HK-2 (cell line): ENCODE data around the gene STPG1.
A peak's percentile ranks its signal among the peaks of the same experiment; 100 is the strongest.

Source experiments
- DNase-seq: peaks from one replicate; pipeline ENCODE4 v3.0.0-alpha.2; 2018; ENCODE audit not compliant: unreplicated experiment

Gene STPG1

DNA sequence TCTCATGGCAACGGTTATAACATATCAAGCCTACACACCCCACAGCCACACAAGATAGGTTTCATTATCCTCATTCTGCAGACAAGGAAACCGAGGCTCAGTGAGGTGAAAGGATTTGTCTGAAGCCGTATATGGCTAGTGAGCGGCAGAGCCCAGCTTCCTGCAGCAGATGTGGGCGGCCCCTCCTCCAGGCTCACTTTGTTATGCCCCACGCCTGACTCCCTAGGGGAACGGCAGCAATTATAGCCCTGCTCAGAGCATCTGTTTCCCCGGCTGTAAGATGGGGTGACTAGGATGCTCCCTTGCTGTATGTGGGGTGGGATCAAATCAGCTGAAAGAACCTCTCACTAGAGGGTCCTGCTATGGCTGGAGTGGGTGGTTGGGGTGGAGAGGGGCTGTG lies 72.3 kb downstream of the STPG1 start:
- no peak for DNase-seq

DNA sequence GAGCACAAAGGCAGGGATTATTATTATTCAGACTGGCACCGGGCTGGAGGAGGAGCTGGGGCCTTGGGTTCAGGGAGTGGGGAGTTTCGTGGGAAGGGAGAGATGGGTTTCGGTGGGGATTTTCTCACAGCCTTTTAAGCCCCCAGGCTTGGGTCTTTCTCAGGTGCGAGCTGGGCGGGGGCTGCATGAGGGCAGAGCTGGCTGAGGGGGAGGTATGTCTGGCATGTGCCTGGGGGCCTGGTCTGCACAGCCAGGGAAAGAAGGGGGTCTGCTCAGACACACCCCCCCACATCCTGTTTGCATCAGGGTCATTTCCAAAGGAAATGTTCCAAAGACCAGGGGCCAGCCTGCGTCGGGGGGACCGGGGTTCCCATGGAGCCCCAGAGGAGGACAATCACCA lies 72.8 kb downstream of the STPG1 start:
- no peak for DNase-seq

DNA sequence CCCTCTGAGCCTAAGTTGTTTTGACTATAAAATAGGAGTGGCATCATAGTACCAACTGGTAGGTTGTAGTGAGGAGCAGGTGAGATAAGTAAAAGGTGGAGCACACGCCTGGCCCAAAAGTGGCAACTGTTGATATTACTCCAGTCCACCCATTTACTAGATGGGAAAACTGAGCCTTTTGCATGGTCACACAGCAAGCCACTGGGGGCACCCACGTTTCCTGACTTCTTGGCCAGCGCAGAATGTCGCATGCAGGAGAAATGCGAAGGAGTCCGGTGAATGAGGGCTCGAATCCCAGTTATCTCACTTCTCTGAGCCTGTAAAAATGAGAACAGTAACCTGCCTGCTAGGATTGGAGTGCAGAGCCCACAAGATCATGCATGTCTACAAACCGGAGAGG lies 73.6 kb downstream of the STPG1 start:
- no peak for DNase-seq

DNA sequence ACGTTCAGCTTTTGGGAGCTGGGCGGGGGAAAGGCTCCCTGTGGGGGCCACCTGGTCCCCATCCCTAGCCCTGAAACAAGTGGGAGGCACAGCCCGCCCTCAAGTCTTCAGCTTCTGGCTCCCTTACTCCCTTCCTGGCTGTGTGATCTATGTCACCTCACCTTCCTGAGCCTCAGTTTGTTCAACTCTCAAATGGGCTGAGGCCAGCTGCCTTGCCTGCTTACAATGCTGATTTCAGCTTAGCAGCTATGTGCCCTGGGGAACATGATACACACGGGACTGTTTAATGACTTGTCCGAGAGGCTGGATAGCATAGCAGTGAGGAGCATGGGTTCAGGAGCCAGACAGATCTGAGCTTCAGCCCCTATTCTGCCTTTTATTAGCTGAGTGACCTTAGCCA lies 75.1 kb downstream of the STPG1 start:
- no peak for DNase-seq

DNA sequence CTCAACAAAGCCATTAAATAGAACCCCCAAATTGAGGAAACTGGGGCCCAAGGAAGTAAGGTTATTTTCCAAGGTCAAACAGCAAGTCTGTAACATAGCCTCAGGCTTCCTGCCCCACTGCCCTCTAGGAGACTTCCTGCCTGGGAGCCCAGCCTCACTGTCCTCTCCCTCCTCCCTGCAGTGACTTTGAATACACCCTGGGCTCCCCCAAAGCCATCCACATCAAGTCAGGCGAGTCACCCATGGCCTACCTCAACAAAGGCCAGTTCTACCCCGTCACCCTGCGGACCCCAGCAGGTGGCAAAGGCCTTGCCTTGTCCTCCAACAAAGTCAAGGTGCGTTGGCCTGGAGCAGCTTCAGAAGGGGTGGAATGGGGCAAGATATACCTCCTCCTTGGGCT lies 76.1 kb downstream of the STPG1 start:
- DNase-seq = no peak

DNA sequence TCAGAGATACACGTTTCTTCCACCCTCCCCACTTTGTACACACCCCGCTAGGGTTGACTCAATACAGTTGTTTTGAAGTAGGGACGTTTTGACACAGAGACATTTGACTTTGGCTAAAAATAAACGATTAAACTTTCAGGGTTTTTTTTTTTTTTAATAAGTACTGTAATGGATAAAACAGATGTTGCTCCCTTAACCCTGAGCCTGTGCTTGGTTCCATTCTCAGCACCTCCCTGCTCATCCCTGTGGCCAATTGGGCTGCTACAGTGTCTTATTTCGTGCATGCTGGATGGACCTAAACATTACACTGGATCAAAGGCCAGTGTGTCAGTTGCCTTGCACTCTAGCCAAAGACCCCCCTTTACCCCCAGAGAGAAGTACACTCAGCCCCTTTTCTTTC lies 77.5 kb downstream of the STPG1 start:
- DNase-seq = no peak

DNA sequence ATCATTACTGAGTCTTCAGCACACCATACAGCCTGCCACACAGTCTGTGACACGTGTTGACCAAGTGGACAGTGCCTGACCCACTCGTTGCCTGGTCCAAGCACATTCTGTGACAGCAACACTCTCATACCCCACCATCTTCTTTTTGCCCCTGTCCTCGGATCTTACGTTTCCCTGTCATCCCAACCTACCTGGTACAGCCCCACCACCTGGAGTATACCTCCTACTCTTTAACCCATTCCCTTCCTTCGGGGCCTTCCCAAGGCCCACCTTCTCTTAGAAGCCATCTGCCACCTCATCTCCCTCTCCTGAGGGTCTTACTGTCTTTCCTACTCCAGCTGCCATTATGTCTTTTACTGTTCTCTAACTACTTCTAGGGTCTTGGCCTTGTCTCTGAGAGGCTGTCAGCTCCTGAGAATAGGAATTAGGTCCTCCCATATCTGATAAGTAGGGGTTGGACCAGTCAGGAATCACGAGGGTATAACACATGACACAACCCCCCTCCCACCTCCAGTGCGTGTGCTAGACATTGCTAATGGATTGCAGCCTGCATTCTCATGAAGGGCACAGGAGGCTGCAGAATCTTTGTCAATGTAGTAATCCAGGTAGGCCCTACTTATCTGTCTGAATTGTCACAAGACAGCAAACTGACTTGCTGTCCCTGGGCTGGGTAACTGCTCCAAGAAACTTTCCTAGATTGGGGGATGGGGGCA lies 81.5 kb downstream of the STPG1 start:
- DNase-seq = no peak

DNA sequence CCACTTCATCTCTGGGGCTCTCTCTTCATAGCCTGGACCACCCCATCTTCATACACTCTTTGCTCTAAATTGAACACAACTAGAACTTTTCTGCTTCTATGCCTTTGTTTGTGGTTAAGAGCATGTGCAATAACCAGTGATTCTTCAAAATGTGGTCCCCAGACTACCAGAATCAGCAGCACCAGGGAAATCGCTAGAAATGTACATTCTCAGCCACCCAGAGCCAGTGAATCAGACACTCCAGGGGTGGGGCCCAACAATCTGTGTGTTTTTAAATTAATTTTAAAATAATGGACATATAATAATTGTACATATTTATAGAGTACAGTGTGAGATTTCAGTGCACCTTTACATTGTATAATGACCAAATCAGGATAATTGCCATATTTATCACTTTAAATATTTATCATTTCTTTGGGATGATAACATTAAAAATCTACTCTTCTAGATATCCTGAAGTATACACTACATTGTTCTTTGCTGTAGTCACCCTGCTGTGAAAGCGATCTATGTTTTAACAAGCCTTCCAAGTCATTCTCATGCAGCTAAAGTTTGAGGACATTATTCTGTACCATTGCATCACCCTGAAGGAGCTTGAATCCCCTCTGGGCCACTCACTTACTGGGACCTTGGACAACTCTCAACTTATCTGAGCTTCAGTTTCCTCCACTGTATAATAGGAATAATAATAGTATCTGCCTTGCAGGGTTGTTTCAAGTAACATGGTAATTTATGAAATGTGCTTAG lies 83.6 kb downstream of the STPG1 start:
- DNase-seq = no peak

DNA sequence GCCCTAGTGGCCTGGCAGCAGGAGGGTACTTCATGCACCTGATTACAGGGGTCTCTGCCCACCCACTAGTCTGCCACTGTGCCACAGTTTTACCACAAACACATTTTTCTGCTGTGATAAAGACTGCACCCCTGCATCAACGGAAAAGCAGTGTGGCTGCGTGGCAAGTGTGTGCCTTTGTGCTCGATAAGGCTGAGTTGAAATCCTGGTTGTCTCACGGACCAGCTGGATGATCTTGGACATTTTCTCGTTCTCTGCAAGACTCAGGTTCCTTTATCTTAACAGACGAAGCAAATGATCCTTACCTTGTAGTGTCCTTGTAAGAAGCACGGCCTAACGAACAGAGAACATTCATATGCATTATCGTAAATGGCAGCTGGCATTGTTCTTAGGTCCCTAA lies 84.3 kb downstream of the STPG1 start:
- no peak for DNase-seq

DNA sequence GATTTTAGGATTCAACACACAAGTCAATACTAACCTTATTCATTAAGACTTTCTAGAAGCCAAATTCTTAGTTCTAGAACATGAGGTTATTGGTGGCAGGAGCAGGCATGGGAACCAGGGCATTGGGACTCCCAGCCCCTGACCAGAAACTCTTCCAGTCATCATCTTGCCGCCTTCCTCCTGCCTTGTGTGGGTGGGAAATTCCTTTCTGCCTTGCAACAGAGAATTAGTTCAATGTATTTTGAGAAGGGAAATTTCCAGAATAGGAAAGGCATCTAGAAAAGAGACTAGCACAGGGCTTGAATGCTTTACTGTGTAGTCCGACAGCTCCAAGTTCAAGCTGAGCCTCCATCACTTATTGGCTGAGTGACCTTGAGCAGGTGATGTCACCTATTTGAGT lies 85.7 kb downstream of the STPG1 start:
- DNase-seq = no peak

DNA sequence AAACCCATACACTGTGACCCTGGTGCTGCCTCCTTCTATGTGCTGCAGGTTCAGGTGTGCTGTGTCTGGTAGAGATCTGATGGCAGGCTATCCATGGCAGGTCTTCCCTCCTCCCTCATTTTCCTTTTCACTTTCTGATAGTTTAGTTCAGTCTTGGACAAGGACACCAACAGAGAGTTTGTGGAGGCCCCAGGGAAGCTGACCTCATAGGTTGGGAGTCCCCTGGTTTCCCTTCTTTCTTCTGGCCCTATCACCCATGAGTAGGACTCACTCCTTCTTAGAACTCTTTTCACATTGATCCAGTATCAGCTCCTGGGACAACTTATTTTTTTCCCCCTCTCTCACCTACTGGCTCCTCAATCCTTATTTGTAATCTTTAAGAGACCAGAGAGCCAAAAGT lies 86.1 kb downstream of the STPG1 start:
- DNase-seq = no peak

DNA sequence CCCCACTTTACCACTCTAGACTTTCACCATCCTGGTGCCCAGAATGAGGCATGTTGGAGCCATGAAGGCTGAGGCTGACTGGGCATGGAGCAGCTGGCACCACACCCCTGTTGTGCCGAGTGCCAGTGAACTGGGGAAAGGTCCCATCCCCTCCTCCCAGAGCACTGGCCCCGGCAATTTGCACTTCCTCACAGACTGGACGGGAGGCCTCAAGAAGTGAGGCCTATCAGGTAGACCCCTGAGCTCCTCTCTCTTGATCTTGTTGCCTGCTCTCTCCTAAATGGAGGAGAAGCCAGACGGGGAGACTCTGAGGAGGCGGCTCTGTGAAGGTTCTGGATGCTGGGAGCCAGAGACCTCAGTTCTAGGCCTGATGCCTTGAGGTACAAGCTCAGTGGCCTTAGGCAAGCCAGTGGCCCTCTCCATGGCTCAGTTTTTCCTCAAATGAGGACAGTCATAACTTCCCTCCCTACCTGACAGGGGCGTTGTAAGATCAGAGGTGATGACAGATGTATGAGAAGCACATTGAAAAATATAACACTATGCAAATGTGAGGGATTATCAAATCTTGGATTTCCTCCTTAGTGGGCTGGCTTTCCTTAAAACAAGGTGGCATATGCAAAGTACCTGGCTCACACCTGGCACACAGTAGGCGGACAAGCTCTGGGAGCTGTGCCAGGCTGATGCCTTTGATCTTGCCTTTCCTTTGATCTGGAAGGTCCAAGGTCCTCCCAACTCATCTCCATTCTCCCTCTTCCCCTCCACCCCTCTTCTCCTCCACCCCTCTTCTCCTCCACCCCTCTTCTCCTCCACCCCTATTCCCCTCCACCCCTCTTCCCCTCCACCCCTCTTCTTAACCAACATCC lies 87.8 kb downstream of the STPG1 start:
- DNase-seq = no peak

DNA sequence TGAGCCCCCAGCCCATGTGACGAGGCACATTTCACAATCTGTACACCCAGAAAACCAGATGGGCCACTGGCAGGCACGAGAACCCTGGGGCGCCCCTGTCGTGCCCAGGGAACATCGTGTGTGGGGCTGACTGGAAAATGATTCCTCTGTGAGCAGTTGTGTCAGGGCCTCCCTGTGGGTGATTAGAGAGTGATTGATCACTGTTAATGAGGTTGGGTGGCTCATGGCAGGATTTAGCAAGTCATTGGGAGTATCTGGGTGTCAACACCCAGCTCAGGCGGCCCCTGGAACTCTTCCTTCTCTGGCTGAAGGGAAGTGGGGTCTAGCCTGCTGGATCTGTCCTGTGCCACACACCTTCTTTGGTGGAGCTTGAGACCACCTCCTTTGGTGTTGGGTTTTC lies 88.7 kb downstream of the STPG1 start:
- no peak for DNase-seq

DNA sequence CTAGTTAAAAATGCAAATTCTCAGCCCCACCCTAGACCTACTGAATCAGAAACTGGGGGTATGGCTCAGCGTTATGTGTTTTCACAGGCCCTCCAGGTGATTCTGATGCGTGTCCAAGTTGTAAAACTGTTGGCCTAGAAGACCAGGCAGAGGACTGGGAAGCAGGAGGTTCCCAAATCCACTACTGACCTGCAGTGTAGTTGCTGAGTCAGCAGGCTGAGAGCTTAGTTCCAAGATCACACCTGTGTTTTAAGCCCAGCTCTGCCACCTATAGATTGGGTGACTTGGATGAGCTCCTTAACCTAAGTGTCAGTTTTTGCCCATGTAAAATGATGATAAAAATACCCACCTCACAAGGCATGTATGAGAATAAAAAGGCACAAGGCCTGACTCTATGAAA lies 90.3 kb downstream of the STPG1 start:
- DNase-seq = no peak

DNA sequence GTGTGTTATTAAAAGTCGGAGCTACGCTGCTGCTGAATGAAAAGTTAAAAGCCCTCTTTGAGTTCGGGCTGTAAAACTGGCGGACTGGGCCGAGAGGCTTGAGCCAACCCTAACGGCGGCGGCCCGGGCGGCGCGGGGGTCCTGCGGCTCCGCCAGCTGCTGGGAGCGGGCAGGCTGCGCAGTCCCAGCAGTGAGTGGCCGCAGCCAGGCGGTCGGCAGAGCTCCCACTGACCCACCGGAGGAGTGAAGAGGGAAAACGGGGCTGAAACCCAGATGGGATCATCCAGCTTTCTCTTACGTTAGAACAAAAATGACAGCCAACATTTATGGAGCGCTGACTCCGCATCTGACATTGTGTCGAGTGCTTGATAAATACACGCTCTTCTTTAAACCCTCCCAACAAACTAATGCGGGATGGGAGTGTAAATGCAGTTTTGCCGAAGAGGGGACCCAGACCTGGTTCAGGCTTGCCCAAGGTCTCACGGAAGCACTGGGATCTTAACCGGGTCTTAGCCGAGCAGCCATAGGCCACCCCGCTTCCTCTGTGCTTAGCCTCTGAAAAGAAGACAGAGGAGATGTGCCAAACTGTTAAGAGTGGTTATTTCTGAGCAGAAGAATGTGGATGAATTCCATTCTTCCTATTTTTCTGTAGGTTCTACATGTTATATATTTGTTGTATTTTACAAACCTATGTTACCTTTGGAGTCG lies 91.0 kb downstream of the STPG1 start:
- DNase-seq = no peak

DNA sequence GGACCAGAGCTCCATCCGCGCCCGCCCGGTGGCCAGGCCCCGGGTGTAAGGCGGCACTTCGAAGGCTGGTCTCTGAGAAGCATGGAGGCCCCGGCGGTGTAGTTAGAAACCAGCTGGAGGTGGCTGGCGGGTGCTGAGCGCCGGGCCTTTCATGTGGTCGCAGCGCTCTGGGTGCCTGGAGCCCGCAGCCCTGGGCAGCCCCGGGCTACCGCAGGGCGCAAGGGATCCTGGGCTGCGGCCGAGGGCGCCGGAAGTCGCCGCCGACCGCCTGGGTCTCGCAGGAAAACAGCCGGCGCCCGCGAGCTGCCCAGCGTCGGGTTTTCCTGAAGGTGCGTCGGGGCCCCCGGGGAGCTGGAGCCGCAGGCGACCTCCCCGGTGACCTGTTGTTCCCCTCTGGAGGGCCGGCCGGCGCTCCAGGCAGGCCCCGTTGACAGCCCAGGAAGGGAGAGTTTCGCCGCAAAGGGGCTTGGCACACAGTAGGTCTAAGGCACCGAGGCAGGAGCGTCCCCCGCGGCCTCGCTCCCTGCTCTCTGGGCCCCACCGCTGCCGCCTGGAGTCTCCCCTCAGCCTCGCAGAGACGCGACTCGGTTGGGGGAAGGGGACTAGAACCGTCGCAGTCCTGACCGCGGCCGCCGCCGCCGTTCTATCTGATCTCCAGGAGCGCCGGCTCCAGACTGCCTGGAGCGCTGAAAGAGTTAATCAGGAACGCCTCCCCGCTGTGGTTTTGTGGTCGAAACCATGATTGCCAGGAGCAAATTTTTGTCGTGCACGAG lies 91.7 kb downstream of the STPG1 start:
- peak; percentile 88 for DNase-seq

DNA sequence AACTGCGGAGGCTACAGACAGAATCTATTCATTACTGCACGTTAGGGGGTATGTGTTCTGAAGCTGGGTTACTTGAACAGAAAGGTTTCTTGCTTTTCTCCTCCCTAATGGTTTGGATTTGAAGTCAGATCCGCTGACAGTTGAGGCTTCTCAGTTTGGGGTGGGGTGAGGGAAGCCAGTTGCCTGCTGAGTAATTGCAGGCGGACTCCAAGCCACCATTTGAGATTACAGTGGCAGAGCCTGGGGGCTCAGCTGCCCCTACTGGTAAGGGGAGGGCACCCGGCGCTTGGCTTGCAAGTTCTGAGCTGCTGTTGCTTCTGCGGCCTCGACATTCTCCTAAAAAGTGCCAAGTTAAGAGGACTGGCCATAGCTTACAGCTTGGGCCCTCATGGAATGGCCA lies 92.5 kb downstream of the STPG1 start:
- no peak for DNase-seq

DNA sequence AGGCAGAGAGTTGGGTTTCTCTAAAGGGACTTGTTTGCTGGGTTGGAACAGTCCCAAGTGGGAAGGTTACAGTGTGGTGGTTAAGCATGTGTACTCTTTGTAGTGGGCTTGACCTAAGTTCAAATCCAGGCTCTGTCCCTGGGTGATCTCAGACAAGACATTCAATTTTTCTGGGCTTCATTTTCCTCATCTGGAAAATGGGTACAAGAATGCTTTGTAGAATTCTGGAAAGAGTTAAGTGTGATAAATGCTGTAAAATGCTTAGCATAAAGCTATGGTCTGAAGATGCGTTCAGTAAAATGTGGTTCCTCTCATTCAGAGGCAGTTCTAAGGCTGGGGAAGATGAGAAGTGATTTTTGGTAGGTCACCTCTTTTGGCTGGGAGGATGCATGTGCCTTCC lies 93.6 kb downstream of the STPG1 start:
- no peak for DNase-seq

DNA sequence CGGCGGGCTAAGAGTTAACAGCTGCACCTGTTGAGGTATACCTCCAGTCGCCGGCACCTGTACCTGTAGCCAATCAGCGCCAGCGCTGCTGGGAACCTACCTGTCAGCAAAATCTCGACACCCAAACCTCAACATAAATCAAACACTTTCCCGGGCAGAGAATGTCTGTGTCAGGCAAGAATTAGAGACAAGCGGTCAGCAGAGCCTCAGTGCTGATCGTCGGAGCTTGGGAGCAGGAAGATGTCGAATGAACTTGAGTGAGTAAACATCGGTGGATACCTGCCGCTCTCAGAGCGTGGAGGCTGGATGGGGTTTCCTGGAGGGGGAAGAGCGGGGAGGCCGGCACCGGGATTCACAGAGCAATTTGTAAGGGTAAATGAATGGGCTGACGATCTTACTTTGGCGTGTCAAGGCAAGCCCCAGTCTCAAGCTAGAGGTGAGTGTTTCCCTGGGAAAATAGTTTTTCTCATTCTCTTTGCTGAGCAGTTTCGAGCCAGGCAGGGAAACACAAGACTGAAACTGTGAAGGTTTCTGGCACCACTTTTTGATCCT lies 94.2 kb downstream of the STPG1 start, which contains the start of gene GRHL3:
TSS of gene GRHL3 (plus strand) at position 46 of the 552 bp plus-strand sequence. CDS start at position 241, 195 bp downstream.
- DNase-seq = no peak

DNA sequence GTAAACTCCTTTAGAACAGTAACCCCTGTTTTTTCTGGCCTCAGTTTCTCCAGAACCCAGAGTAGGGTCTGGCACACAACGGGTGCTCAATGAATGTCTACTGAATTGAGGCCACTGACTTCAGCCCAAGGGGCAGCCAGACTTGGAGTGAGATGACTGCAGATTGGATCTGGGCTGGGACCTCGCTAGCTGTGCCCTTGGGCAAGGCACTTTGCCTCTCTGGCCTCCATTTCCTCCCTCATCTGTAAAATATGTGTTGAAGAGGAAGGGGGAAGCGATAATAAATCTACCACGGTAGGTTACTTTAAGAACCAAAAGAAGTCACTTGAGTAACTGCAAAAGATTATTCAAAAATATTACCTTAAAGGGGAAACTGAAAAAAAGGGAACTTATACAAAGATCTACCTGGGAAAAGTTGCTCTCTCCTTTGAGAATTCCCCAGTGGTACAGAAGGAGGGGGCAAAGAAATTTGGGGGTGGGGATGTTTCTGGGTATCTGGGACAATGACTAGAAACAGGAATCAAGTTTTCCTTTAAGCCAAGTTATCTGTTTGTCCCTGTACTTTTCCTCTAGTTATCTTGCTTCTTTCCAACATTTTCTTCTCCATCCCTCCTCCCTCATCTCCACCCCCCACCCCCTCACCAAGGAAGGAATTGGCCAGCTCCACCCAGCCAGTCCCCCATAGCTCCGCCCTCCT lies 94.8 kb downstream of the STPG1 start:
- no peak for DNase-seq
